Measurements from ENCODE around the gene LSMEM2. TPM values are rescaled to one million over a fixed set of nuclear protein-coding genes. Genes with fewer than 3 reads are reported as not detected.
"Not testable (repeated sequence)": the region's sequence is repeated elsewhere in the genome, so short reads cannot be mapped to it uniquely, and the experiment has no call there.

Gene LSMEM2
- polyA plus RNA-seq, 4 donors, result 0.25 to 0.82 (median 0.53) TPM

DNA sequence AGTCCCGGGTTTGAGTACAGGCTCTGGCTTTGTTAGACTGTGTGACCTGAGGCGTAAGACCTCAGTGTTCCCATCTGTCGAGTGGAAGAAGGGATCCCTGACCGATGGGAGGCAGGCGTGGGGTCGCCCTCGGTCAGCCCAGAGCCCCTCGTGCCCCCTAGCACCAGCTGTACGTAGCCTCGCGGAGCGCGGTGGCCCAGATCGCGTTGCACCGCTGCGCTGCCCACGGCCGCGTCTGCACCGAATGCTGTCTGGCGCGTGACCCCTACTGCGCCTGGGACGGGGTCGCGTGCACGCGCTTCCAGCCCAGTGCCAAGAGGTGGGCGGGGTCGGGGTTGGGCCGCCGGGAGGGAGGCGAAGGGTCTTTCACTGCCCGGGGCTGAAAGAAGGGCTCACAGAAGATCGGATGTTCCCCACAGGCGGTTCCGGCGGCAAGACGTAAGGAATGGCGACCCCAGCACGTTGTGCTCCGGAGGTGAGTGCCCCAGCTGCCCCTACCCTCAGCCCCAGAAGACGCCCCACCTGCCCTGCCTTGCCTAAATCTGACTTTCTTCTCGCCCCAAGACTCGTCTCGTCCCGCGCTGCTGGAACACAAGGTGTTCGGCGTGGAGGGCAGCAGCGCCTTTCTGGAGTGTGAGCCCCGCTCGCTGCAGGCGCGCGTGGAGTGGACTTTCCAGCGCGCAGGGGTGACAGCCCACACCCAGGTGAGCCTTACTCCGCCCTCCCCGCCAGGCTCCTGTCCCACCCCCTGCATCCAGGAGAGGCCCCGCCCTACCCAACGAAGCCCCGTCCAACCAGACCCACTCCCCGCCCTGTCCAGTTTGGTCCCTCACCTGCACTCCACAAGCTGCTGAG lies 3.5 kb upstream of the LSMEM2 start:
- no peak for DNase-seq (ENCODE audit: low read depth in 4 of 4, low spot score in 2 of 4)

DNA sequence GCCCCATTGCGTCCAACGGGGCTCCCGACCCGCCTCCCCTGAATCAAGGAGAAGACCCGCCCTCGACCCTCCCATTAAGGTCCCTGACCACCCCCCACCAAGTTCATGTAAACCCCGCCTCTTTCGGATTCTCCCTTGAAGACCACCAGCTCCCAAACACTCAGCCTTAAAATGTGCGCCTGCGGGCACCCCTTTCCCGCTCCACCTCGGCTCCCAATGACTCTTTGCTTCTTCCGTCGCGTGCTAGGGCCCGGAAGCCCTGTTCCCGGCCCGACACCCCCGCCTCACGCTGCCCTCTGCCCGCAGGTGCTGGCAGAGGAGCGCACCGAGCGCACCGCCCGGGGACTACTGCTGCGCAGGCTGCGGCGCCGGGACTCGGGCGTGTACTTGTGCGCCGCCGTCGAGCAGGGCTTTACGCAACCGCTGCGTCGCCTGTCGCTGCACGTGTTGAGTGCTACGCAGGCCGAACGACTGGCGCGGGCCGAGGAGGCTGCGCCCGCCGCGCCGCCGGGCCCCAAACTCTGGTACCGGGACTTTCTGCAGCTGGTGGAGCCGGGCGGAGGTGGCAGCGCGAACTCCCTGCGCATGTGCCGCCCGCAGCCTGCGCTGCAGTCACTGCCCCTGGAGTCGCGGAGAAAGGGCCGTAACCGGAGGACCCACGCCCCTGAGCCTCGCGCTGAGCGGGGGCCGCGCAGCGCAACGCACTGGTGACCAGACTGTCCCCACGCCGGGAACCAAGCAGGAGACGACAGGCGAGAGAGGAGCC lies 2.7 kb upstream of the LSMEM2 start:
- DNase-seq (ENCODE audit: low read depth in 4 of 4, low spot score in 2 of 4), result no peak

GRCh38 chr3:50276762-50277101 lies 2.2 kb upstream of the LSMEM2 start:
- no peak for DNase-seq (ENCODE audit: low read depth in 4 of 4, low spot score in 2 of 4)

DNA sequence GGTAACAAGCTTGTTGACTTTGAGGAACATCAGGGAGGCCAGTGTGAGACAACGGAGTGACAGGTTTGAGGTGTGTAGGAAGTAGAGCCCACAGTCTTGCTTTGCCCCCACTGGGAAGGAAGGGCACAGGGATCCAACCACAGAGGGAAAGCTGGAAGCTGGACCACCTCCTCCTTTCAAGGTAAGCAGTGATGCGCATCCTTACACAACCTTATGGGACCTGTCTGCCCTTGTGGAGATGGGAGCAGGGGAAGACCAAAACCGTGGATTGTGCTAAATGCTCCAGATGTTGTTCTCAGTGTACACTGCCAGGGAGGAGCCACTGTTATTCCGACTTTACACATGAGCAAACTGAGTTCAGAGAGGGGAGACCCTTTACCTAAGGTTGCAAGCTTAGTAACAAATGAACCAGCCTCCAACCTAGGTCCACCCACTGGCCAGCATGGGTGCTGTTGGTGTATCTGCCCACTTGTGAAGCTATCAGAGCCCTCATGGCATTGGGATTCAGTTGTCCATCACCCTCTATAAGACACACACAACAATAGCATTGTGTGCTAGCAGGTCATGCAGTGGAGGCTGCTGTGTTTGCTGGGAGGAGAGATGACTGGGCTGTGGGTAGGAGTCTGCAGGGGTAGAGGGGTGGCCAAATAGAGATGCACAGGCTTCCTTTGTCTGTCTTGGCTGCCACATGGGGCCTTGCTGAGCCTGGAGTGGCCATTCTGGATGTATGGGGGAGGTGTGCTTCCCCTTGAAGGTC lies 586 bp upstream of the LSMEM2 start:
- DNase-seq (ENCODE audit: low read depth in 4 of 4, low spot score in 2 of 4), result no peak

DNA sequence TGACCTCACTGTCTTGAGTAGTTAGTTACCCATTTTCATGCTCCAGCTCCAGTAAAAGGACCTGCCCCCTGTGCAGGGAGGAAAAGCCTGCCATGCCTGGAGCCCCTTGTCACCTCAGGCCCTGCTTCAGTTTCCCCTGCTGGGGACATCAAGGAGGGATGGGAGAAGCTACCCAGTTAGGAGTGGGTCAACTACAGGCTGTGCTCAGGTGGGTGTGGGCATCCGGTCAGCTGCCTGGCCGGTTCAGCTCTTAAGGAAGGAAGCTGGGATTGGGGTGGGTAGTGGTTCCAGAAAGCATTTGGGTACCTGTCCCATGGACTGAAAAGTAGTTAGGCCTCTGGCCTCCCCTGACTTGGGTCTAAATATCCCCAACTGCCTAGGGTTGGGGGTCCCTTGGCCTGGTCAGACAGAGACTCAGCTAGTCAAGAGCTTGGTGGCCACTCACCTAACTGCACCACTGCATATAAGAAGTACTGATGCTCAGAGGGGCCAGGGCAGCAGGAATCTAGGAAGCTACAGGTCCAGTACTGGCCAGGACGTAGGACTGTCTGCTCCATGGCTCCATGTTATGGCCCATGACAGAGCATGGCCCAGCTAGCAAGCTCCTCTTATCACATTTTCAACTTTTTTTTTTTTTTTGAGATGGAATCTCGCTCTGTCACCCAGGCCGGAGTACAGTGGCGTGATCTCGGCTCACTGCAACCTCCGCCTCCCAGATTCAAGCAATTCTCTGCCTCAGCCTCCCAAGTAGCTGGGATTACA lies 549 bp downstream of the LSMEM2 start:
- DNase-seq (ENCODE audit: low read depth in 4 of 4, low spot score in 2 of 4), result no peak

- not testable (repeated sequence) for DNase-seq (ENCODE audit: low read depth in 4 of 4, low spot score in 2 of 4)
Observed at GRCh38 chr3:50284121-50284520, 5.2 kb downstream of the LSMEM2 start.

GRCh38 chr3:50286322-50287227 lies 7.7 kb downstream of the LSMEM2 start:
- DNase-seq (ENCODE audit: low read depth in 4 of 4, low spot score in 2 of 4), result no peak

GRCh38 chr3:50287262-50287661 lies 8.4 kb downstream of the LSMEM2 start:
- no peak for DNase-seq (ENCODE audit: low read depth in 4 of 4, low spot score in 2 of 4)

DNA sequence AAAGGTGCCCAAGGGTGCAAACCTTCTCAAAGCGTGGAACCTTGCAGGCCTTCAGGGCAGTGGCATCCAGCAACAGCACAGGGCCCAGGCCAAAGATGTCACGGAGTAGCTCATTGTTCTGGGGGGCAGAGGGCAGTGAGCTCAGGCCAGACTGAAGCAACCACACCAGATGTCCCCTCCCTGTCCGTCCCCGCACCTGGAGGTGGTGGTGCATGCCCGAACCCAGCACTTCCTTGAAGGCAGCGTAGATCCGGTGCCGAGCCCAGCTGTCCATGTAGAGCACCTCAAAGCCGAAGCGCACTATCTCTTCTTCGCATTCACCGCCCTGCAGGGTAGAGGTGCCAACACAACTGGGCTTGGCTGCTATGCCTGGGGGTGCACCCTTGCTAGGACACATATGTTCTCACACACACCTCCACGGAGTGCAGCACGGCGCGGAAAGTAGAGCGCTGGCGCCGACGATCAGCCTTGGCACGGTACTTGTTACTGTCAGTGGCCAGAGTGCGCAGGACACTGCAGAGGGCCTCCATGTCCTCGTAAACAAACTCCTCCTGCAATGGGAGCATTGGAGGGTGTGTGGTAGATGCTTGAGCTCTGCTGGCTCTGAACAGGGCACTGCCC lies 9.6 kb downstream of the LSMEM2 start:
- no peak for DNase-seq (ENCODE audit: low read depth in 4 of 4, low spot score in 2 of 4)

- no peak for DNase-seq (ENCODE audit: low read depth in 4 of 4, low spot score in 2 of 4)
Observed at GRCh38 chr3:50289130-50289529, 10.2 kb downstream of the LSMEM2 start.

DNA sequence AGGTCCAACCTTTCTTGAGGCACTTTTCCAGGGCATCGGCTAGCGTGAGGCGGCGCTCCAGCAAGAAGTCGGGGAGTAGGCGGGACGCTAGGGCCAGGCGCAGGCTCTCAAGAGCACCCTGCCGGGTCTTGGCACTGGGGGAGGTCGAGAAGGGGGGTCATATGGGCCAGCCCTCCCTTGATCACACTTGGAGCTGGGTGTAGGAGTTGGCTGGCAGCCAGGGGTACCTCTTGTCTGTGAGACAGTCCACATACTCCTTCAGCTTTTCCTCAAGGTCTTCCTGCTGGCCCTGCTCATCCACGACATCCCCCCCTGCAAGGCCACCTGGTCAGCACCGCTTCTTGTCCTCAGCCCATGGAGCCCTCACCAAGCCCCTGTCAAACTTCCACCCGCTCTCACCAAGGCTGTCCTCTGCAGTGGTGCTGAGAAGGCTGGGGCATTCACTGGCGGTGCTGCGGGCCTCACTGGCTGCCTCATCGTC lies 11.3 kb downstream of the LSMEM2 start:
- DNase-seq (ENCODE audit: low read depth in 4 of 4, low spot score in 2 of 4), result no peak

DNA sequence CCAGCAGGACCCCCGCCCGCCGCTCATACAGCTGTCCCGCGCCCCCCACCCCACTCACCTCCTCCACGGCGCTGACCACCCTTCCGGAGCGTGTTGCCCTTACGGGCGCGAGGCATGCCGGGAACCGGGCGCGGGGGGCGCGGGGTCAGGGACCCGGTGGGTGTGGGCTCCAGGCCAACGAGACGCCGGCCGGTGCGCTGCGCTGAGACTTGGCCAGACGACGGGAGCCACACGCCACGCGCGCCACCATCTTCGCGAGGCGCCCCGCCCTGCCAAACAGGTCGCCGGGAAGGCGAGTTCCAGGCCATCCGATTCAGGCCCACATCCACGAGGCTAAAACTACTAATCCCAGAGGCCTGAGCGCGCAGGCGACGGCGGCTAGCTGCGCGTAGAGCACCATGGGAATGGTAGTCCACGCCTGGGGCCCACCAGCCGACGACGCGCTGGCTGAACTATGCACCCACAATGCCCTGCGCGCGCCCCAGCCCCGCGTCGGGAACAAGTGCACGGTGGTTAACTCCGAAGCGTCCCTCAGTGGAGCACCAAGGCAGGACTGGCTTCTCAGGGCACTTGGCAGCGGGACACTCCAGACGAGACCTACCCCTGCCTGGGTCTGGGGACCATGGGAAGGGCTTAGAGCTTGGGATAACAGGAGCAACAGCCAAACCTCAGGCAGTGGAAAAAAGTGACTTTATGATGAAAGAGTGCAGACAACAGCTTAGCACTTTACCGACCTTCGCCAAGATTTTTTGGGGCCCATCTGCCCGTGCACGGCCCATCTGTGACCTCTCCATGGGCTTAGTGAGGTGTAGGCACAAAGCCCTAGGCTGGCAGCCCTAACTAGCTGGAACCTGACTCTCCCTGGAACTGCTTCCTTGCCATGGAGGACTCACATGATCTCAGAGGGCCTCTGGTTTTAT lies 13.5 kb downstream of the LSMEM2 start, which contains the start of gene IFRD2:
Gene IFRD2 (minus strand): TSS at position 271 of the 920 bp plus-strand sequence. CDS start 155 bp downstream, at position 116.
- peak; percentile 83 to 95 (median 91) for DNase-seq (ENCODE audit: low read depth in 4 of 4, low spot score in 2 of 4)

DNA sequence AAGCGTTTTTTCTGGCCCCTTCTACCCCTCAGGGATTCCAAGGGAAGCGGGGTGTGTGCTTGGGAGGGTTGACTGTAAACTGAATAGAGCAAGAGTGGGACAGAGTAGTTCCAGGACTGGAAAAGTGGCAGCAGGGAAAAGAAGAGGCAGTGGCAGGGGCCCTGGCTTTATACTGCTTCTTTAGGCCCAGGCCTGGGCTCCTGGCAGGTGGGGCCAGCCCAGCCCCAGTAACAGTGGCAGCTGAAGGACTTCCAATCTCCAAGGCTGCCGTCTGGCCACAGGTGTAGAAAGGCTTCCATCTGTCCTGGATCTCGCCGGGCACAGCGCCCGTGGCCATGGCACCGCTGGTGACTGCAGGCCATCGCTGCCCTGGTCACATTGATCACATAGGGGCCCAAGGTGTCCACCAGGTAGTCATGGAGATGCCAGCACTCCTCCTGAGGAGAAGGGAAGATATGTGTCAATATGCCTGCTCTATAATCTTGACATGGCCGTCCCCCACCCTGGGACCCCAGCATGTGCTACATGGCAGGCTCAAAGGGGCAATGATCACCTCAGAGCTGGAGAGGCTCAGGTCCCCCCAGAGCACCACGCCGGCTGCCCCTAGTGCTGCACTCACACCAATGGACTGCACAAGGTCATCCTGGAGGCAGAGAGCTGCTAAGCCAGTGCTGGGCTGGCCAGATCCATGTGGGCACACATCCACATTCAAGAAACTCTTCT lies 14.4 kb downstream of the LSMEM2 start:
- no peak for DNase-seq (ENCODE audit: low read depth in 4 of 4, low spot score in 2 of 4)

GRCh38 chr3:50294089-50294488 lies 15.2 kb downstream of the LSMEM2 start:
- no peak for DNase-seq (ENCODE audit: low read depth in 4 of 4, low spot score in 2 of 4)

- no peak for DNase-seq (ENCODE audit: low read depth in 4 of 4, low spot score in 2 of 4)
Observed at GRCh38 chr3:50294492-50295403, 15.9 kb downstream of the LSMEM2 start.

Data from left renal cortex interstitium (tissue), 4 donors.